RWPE2 (cell line): ENCODE measurements around the gene DPM2.
A peak's percentile ranks its signal among the peaks of the same experiment; 100 is the strongest.

Experiments
- ATAC-seq: fragments of 200-7000 bp; cut with Tn5 transposase; 3 replicates; pipeline ENCODE4 v1.9.1; 2021; ENCODE audit warnings: low read depth
- DNase-seq: peaks from one replicate; pipeline ENCODE4 v3.0.0-alpha.2; 2020; ENCODE audit warnings: low spot score
- H3K27ac ChIP-seq: fragments of 450-650 bp; 2 replicates; pipeline ENCODE4 v1.5.1; 2017; ENCODE audit warnings: mild to moderate bottlenecking; ENCODE audit not compliant: poor library complexity, severe bottlenecking
- H3K27me3 ChIP-seq: fragments of 250-450 bp; sonication (Bioruptor Pico); 2 replicates; pipeline ENCODE4 v1.5.1; 2021; ENCODE audit warnings: mild to moderate bottlenecking, moderate library complexity; ENCODE audit not compliant: insufficient read depth, poor library complexity, severe bottlenecking
- H3K36me3 ChIP-seq: fragments of 250-450 bp; sonication (Bioruptor Pico); 2 replicates; pipeline ENCODE4 v1.5.1; 2020; ENCODE audit warnings: low read depth, mild to moderate bottlenecking, moderate library complexity
- H3K4me1 ChIP-seq: fragments of 250-450 bp; sonication (Bioruptor Pico); 2 replicates; pipeline ENCODE4 v1.5.1; 2021; ENCODE audit warnings: mild to moderate bottlenecking, moderate library complexity; ENCODE audit not compliant: insufficient read depth, poor library complexity, severe bottlenecking
- H3K4me3 ChIP-seq: fragments of 250-450 bp; sonication (Bioruptor Pico); 2 replicates; pipeline ENCODE4 v1.5.1; 2021; ENCODE audit warnings: mild to moderate bottlenecking, moderate library complexity; ENCODE audit not compliant: severe bottlenecking
- H3K9me3 ChIP-seq: fragments of 250-450 bp; sonication (Bioruptor Pico); 2 replicates; pipeline ENCODE4 v1.5.1; 2021; ENCODE audit warnings: mild to moderate bottlenecking, moderate library complexity; ENCODE audit not compliant: severe bottlenecking
- CTCF ChIP-seq: fragments of 450-650 bp; IDR thresholded peaks from one replicate; pipeline ENCODE4 v1.5.1; 2017; ENCODE audit warnings: mild to moderate bottlenecking, moderate library complexity; ENCODE audit not compliant: poor library complexity, severe bottlenecking

Gene DPM2

DNA sequence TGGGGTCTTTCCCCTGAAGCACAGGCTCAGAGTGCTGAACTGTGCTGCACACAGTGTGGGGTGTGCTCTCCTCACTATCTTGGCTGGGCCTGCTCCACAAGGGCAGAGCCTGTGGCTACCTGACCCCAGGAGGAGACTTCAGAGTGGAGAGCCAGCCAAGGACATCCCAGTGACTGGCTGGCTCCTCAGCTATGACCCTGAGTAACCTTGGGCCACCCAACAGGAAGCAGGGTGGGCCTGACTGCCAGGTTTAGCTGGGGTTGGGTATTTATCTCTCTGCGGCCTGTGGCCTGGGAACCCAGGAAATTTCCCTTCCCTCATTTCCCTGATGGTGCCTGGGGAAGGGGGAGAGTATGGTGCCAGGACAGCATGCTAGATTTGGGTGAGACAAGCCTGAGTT lies 45.3 kb upstream of the DPM2 start:
- no peaks in the 10 kb centered on the region for H3K27me3 ChIP-seq
- no peak overlapping the region for H3K27ac ChIP-seq
- no peak overlapping the region for H3K4me3 ChIP-seq
- no peak for TF ChIP-seq CTCF
- no peak for ATAC-seq
- DNase-seq: no peak
- H3K4me1 ChIP-seq: peaks cover 2% of the 10 kb centered on the region
- H3K9me3 ChIP-seq: no peaks in the 10 kb centered on the region
- H3K36me3 ChIP-seq: no peaks in the 10 kb centered on the region

GRCh38 chr9:127981559-127982121 lies 44.0 kb upstream of the DPM2 start:
- ATAC-seq (no peak), DNase-seq (no peak)
- Histone ChIP-seq H3K9me3 (no peaks in the 10 kb centered on the region), H3K4me1 (peaks cover 5% of the 10 kb centered on the region), H3K27me3 (no peaks in the 10 kb centered on the region), H3K36me3 (no peaks in the 10 kb centered on the region), H3K27ac (peak overlapping the region; percentile 42), H3K4me3 (peak overlapping the region; percentile 93)
- TF ChIP-seq CTCF: no peak

- ATAC-seq: peak; percentile 93
- peak; percentile 90 for DNase-seq
- Histone ChIP-seq H3K27me3 (no peaks in the 10 kb centered on the region), H3K27ac (peak within 1 kb of the TSS; percentile 42), H3K9me3 (no peaks in the 10 kb centered on the region), H3K36me3 (no peaks in the 10 kb centered on the region), H3K4me3 (peak within 1 kb of the TSS; percentile 93), H3K4me1 (peaks cover 5% of the 10 kb centered on the region)
- TF ChIP-seq CTCF: no peak
Observed at GRCh38 chr9:127980706-127981558, 43.3 kb upstream of the DPM2 start, which contains the start of gene EEIG1. TSS of gene EEIG1 (minus strand) at chr9:127980989. CDS start at chr9:127980137, 852 bp downstream.

GRCh38 chr9:127980060-127980705 lies 42.5 kb upstream of the DPM2 start:
- Histone ChIP-seq H3K9me3 (no peaks in the 10 kb centered on the region), H3K36me3 (no peaks in the 10 kb centered on the region), H3K27ac (peak overlapping the region; percentile 42), H3K27me3 (no peaks in the 10 kb centered on the region), H3K4me3 (peak overlapping the region; percentile 93), H3K4me1 (peaks cover 5% of the 10 kb centered on the region)
- DNase-seq (no peak), ATAC-seq (peak; percentile 21)
- TF ChIP-seq CTCF: no peak
